AG09319 (cell line): ENCODE data around the gene CNOT3.
A peak's percentile ranks its signal among the peaks of the same experiment; 100 is the strongest.
"Not testable (repeated sequence)": the region's sequence is repeated elsewhere in the genome, so short reads cannot be mapped to it uniquely, and the experiment has no call there.

Source experiments
- DNase-seq: peaks from one replicate; pipeline ENCODE4 v3.0.0-alpha.2; 2010; ENCODE audit warnings: low read depth; ENCODE audit errors: extremely low read depth
- CTCF ChIP-seq: IDR thresholded peaks from 2 replicates; pipeline ENCODE4 v1.5.1; 2011; ENCODE audit warnings: low read depth, mild to moderate bottlenecking, inconsistent platforms, low read length, moderate library complexity

The CNOT3 gene

GRCh38 chr19:54137699-54138488 lies at the start of gene CNOT3:
Gene CNOT3, plus strand, starts transcription at chr19:54137762. Its CDS starts 5,217 bp downstream, at chr19:54142979.
- no peak for DNase-seq
- no peak for TF ChIP-seq CTCF

GRCh38 chr19:54094426-54095000 lies 43.0 kb upstream of the CNOT3 start:
- TF ChIP-seq CTCF = no peak

GRCh38 chr19:54095136-54095858 lies 42.3 kb upstream of the CNOT3 start:
- no peak for TF ChIP-seq CTCF
- DNase-seq = no peak

More at GRCh38 chr19:54094426-54095000, 43.0 kb upstream of the CNOT3 start:
- no peak for DNase-seq

- not testable (repeated sequence) for DNase-seq
Observed at GRCh38 chr19:54095859-54096616, 41.5 kb upstream of the CNOT3 start.

- DNase-seq = peak; percentile 25
Observed at GRCh38 chr19:54096617-54097106, 40.9 kb upstream of the CNOT3 start.

DNA sequence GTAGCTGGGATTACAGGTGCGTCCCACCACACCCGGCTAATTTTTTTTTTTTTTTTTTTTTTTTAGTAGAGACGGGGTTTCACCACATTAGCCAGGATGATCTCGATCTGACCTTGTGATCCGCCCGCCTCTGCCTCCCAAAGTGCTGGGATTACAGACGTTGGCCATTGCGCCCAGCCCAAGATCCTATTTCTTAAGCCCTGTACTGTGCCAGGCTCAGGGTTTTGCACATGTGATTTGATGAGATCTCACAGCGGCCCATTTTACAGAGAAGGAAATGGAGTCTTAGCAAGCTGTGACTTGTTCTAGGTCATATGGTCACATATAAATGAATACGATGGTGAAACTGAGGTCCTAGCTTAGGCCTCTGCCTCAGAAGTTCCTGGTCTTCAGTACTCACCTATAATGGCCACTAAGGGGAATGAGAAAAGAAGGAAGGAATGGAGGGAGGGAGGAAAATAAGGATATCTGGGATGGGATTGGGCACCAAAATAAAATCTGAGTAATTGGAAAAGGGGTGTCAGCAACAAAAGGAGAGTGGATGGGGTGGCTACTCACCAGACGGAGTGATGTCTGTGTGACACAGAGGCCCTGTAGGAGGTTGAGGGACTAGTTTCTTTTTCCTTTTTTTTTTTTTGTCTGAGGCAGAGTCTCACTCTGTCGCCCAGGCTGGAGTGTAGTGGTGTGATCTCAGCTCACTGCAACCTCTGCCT lies 38.2 kb upstream of the CNOT3 start:
- no peak for TF ChIP-seq CTCF
- DNase-seq = no peak

More at GRCh38 chr19:54096617-54097106, 40.9 kb upstream of the CNOT3 start:
- peak; percentile 54 for TF ChIP-seq CTCF

GRCh38 chr19:54099903-54100255 lies 37.7 kb upstream of the CNOT3 start:
- DNase-seq = not testable (repeated sequence)
